HepG2 (cell line): Measurements from ENCODE around the gene FAM43A. TPM values are rescaled to one million over a fixed set of nuclear protein-coding genes. Genes with fewer than 3 reads are reported as not detected.

Source experiments
- ATAC-seq: fragments of 200-7000 bp; cut with Tn5 transposase; 3 replicates; pipeline ENCODE4 v1.9.1; 2020; ENCODE audit warnings: mild to moderate bottlenecking, moderate library complexity
- BruUV-seq: library from RNA; stranded (reverse); fragments of 400-500 nt; replicated peaks from 2 replicates; lab custom pipeline; 2021; lab: Mats Ljungman, UMichigan
- CTCF ChIA-PET: fragments of 300-600 bp; formaldehyde crosslinking; extraction: SDS; loops from one replicate; lab custom pipeline; 2021; ENCODE audit warnings: low total read pairs, inconsistent platforms, low intra/inter-chr PET ratio; lab: Yijun Ruan, JAX
- POLR2A ChIA-PET: fragments of 350-600 bp; sonication (Branson Sonifier 250); formaldehyde crosslinking; loops from one replicate; lab custom pipeline; 2020; ENCODE audit warnings: antibody characterized with exemption, inconsistent platforms; lab: Yijun Ruan, JAX
- DNase-seq: peaks from one replicate; pipeline ENCODE4 v3.0.0-alpha.2; 2015; ENCODE audit warnings: low spot score
- FAIRE-seq: peaks from 3 replicates; lab custom pipeline; 2011; peaks lifted over from hg19 to GRCh38; lab: Jason Lieb, UNC
- H2AFZ ChIP-seq: one replicate; pipeline ENCODE4 v1.6.1; 2011; ENCODE audit warnings: low read length, inconsistent platforms
- H3K27ac ChIP-seq: fragments of 300-600 bp; 3 replicates; pipeline ENCODE4 v1.8.0; 2011; ENCODE audit warnings: mixed run types, mild to moderate bottlenecking, mixed read lengths, low read length, inconsistent platforms; ENCODE audit not compliant: insufficient read depth; ENCODE audit errors: extremely low read length
- H3K27me3 ChIP-seq, 2 experiments: fragments of 200-600 bp in 1 of 2; 2 replicates in 1 of 2; 3 replicates in 1 of 2; pipeline versions ENCODE4 v1.6.0 to v1.8.0; 2011; ENCODE audit warnings: low read length in 2 of 2, mild to moderate bottlenecking in 2 of 2, moderate library complexity in 2 of 2, inconsistent platforms in 1 of 2; ENCODE audit not compliant: insufficient read depth in 2 of 2, control insufficient read depth in 1 of 2
- H3K36me3 ChIP-seq, 2 experiments: fragments of 200-600 bp in 1 of 2; replicated peaks in 1 of 2; 2 replicates in 1 of 2; 3 replicates in 1 of 2; pipeline versions ENCODE4 v1.5.1 to v1.8.0; 2011; ENCODE audit warnings: low read length in 2 of 2, inconsistent platforms in 1 of 2; ENCODE audit not compliant: insufficient read depth in 2 of 2, control insufficient read depth in 1 of 2
- H3K4me1 ChIP-seq: 2 replicates; pipeline ENCODE4 v1.5.1; 2012; ENCODE audit warnings: low read length, inconsistent platforms; ENCODE audit not compliant: insufficient read depth
- H3K4me2 ChIP-seq: 2 replicates; pipeline ENCODE4 v1.6.0; 2011; ENCODE audit warnings: low read depth, low read length, inconsistent platforms
- H3K4me3 ChIP-seq, 3 experiments: fragments of 200-600 bp in 1 of 3; sonication (generic), shearing (Covaris generic) in 1 of 3; replicated peaks in 1 of 3; 2 replicates each; pipeline ENCODE4 v1.5.1; 2011 to 2016; ENCODE audit warnings: low read length in 3 of 3, inconsistent platforms in 2 of 3, low read depth in 2 of 3, mild to moderate bottlenecking in 2 of 3, control low read depth in 1 of 3, mixed read lengths in 1 of 3; ENCODE audit not compliant: insufficient read depth in 1 of 3
- H3K79me2 ChIP-seq: one replicate; pipeline ENCODE4 v1.6.1; 2011; ENCODE audit warnings: low read length, inconsistent platforms; ENCODE audit not compliant: insufficient read depth
- H3K9ac ChIP-seq: 2 replicates; pipeline ENCODE4 v1.6.0; 2011; ENCODE audit warnings: mild to moderate bottlenecking, low read depth, low read length, inconsistent platforms; ENCODE audit not compliant: insufficient read depth
- H3K9me3 ChIP-seq: 2 replicates; pipeline ENCODE4 v1.5.1; 2012; ENCODE audit warnings: mild to moderate bottlenecking, low read length
- H4K20me1 ChIP-seq: 2 replicates; pipeline ENCODE4 v1.6.0; 2011; ENCODE audit warnings: inconsistent platforms, mild to moderate bottlenecking, low read length, moderate library complexity; ENCODE audit not compliant: insufficient read depth
- AGO2 ChIP-seq: fragments of 200-400 bp; formaldehyde crosslinking; optimal IDR thresholded peaks from 2 replicates; pipeline ENCODE3; 2017; ENCODE audit warnings: mild to moderate bottlenecking, low read depth, low read length, moderate library complexity
- CHD2 ChIP-seq: IDR thresholded peaks from 2 replicates; pipeline ENCODE4 v1.6.1; 2011; ENCODE audit warnings: low read depth, low read length, improper control_type of control experiment
- GATAD1 ChIP-seq: IDR thresholded peaks from 2 replicates; pipeline ENCODE4 v1.6.1; 2016; ENCODE audit warnings: missing genetic modification reagents, missing compliant biosample characterization
- JDP2 ChIP-seq: sonication (generic); formaldehyde crosslinking; IDR thresholded peaks from 2 replicates; pipeline ENCODE4 v1.8.1; 2022; ENCODE audit warnings: missing genetic modification reagents, borderline replicate concordance
- MXI1 ChIP-seq: IDR thresholded peaks from 3 replicates; pipeline ENCODE4 v1.6.1; 2012; ENCODE audit warnings: low read depth, low read length, inconsistent platforms, borderline replicate concordance
- NONO ChIP-seq, 2 experiments: fragments of 450-650 bp in 1 of 2; sonication (generic) in 1 of 2; formaldehyde crosslinking in 1 of 2; IDR thresholded peaks in 1 of 2; conservative IDR thresholded peaks in 1 of 2; 2 replicates each; pipeline versions ENCODE4 v1.6.1 to v1.8.0; 2017 to 2022; ENCODE audit warnings: mild to moderate bottlenecking in 1 of 2, missing genetic modification reagents in 1 of 2, moderate library complexity in 1 of 2
- SOX13 ChIP-seq, 3 experiments: fragments of 450-650 bp in 1 of 3; sonication (generic) in 1 of 3; formaldehyde crosslinking in 1 of 3; IDR thresholded peaks in 2 of 3; conservative IDR thresholded peaks in 1 of 3; 2 replicates each; pipeline versions ENCODE4 v1.5.0 to v1.6.1; 2016 to 2020; ENCODE audit warnings: antibody characterized with exemption in 1 of 3, mild to moderate bottlenecking in 1 of 3, missing compliant biosample characterization in 1 of 3, missing genetic modification reagents in 1 of 3, moderate library complexity in 1 of 3
- SOX5 ChIP-seq: IDR thresholded peaks from 2 replicates; pipeline ENCODE4 v1.6.1; 2016; ENCODE audit warnings: borderline replicate concordance
- ZBTB44 ChIP-seq: sonication (generic); formaldehyde crosslinking; IDR thresholded peaks from 2 replicates; pipeline ENCODE4 v1.4.0; 2020; ENCODE audit warnings: missing genetic modification reagents
- ZNF282 ChIP-seq: fragments of 450-650 bp; IDR thresholded peaks from 2 replicates; pipeline ENCODE4 v1.6.1; 2018; ENCODE audit not compliant: partially characterized antibody
- ZNF512B ChIP-seq: sonication (generic); formaldehyde crosslinking; IDR thresholded peaks from 2 replicates; pipeline ENCODE4 v1.5.1; 2020; ENCODE audit warnings: missing genetic modification reagents, mild to moderate bottlenecking, borderline replicate concordance
- ZNF879 ChIP-seq: sonication (generic); formaldehyde crosslinking; IDR thresholded peaks from 2 replicates; pipeline ENCODE4 v1.8.1; 2023; ENCODE audit warnings: missing genetic modification reagents
- WGBS: methylation state at CpG from one replicate; pipeline ENCODE4 v1.1.6; 2017; ENCODE audit warnings: low lambda C conversion rate; 5-methylcytosine and 5-hydroxymethylcytosine counted together
- in situ Hi-C: cut with HindIII; loops from 2 replicates; pipeline ENCODE4 v1.10.0; 2017; ENCODE audit warnings: low pct_unique_long_range_greater_than_20kb; ENCODE audit not compliant: extremely low pct_ligation_motif_present
- intact Hi-C: fragments of 100-400 bp; cut with micrococcal nuclease; formaldehyde crosslinking; loops from one replicate; pipeline ENCODE4 v1.10.0; 2022; ENCODE audit not compliant: unreplicated experiment
- polyA plus RNA-seq, 8 experiments: library from polyadenylated mRNA; depleted of rRNA in 3 of 8; stranded (reverse) in 7 of 8; unstranded in 1 of 8; fragments of >200 nt; fragmentation: Illumina TruSeq in 4 of 8; extraction: Trizol in 4 of 8; gene quantifications; 2 replicates each; pipeline versions ENCODE4 v1.2.1 to v1.2.3, GENCODE V29; 2011 to 2016; ENCODE audit warnings: low read depth in 4 of 8, missing spikeins in 1 of 8, mixed read lengths in 1 of 8; ENCODE audit not compliant: insufficient read depth in 1 of 8
- total RNA-seq, 5 experiments: library from RNA; depleted of rRNA; stranded (reverse); fragments of >200 nt; fragmentation: Illumina TruSeq; extraction: Trizol; gene quantifications; 2 replicates each; pipeline ENCODE4 v1.2.3, GENCODE V29; 2016; ENCODE audit warnings: low read depth in 1 of 5
- TF ChIP-seq, protein P1 (sequence below): sonication (generic); formaldehyde crosslinking; IDR thresholded peaks from 2 replicates; pipeline ENCODE4 v1.5.0; 2020; ENCODE audit warnings: mild to moderate bottlenecking, missing genetic modification reagents

The FAM43A gene
- total and polyA plus RNA-seq, 2 of the 13 experiments (the other 11 are each of a cell fraction or from before 2014, with no cell fraction given): 0.91 to 1.8 TPM

DNA sequence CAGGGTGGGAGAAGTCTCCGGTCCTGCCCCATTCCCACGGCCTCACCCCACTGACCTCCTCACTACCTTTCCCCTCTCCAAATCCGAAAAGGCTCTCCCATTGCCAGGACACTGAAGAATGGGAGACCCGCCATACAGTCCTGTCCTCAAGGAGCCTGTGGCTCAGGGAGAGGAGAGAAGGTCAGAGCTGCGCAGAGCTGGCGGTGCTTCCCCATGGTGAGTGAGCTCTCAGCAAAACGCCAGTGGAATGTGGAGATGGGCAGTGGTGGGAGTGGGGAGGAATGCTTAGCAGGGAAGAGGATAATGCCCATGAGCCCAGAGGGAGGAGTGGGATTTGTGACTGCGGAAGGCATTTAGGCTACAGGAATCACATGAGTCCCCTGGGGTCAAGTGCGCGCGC is 20.1 kb downstream of the FAM43A start:
- BruUV-seq: no TSS peak
- Histone ChIP-seq H3K9me3 (no peaks in the 10 kb centered on the region), H3K36me3 (no peaks in the 10 kb centered on the region), H3K4me2 (no peak overlapping the region), H3K27ac (no peak overlapping the region), H3K9ac (no peak overlapping the region), H3K79me2 (no peaks in the 10 kb centered on the region), H4K20me1 (no peaks in the 10 kb centered on the region), H3K27me3 (peaks cover 0 to 10% of the 10 kb centered on the region in 2 experiments; a peak in 4 of 5 replicates), H3K4me1 (peaks cover 9% of the 10 kb centered on the region; the same call in 1 of the 2 replicates), H3K4me3 (no peak overlapping the region), H2AFZ (no peak overlapping the region)
- ChIA-PET CTCF (no interaction called here), POLR2A (no interaction called here)
- TF ChIP-seq SOX13 (IDR thresholded peaks at IDR 0.05) (no peak), SOX13 (CRISPR knock-in tag; conservative IDR thresholded peaks at IDR 0.05 in 1 of 2, IDR thresholded peaks at IDR 0.05 in 1 of 2) (no peak), NONO (IDR thresholded peaks at IDR 0.05) (no peak), NONO (CRISPR knock-in tag; conservative IDR thresholded peaks at IDR 0.05) (no peak), JDP2 (CRISPR knock-in tag) (no peak), ZNF512B (CRISPR knock-in tag) (no peak), MXI1 (no peak), ZNF282 (no peak), ZBTB44 (CRISPR knock-in tag) (no peak), ZNF879 (CRISPR knock-in tag) (no peak), SOX5 (CRISPR knock-in tag) (no peak), AGO2 (no peak), CHD2 (no peak), GATAD1 (CRISPR knock-in tag) (no peak)
- TF ChIP-seq, protein P1, sequence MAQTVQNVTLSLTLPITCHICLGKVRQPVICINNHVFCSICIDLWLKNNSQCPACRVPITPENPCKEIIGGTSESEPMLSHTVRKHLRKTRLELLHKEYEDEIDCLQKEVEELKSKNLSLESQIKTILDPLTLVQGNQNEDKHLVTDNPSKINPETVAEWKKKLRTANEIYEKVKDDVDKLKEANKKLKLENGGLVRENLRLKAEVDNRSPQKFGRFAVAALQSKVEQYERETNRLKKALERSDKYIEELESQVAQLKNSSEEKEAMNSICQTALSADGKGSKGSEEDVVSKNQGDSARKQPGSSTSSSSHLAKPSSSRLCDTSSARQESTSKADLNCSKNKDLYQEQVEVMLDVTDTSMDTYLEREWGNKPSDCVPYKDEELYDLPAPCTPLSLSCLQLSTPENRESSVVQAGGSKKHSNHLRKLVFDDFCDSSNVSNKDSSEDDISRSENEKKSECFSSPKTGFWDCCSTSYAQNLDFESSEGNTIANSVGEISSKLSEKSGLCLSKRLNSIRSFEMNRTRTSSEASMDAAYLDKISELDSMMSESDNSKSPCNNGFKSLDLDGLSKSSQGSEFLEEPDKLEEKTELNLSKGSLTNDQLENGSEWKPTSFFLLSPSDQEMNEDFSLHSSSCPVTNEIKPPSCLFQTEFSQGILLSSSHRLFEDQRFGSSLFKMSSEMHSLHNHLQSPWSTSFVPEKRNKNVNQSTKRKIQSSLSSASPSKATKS (CRISPR knock-in tag): no peak
- ATAC-seq (no peak), DNase-seq (no peak), FAIRE-seq (no peak)
- intact Hi-C loops (no loop called here), in situ Hi-C loops (no loop called here)
- 67% methylated on average over 11 of the region's 11 CpGs for WGBS
